Peyer's patch (tissue), 4 donors: ENCODE data around the gene TMEM81.

Source experiments
- POLR2A ChIP-seq, 2 donors: fragments of 450-650 bp; IDR thresholded peaks; one replicate each; pipeline ENCODE4 v1.5.1; 2017; ENCODE audit warnings: antibody characterized with exemption in 2 of 2, mild to moderate bottlenecking in 2 of 2, moderate library complexity in 2 of 2
- TF ChIP-seq, protein P1 (sequence below), 6 experiments: fragments of 450-650 bp in 4 of 6; fragments of 200-600 bp in 2 of 6; sonication (generic) in 1 of 6; IDR thresholded peaks; one replicate each; pipeline ENCODE4 v1.5.1; 2017 to 2019; ENCODE audit warnings: antibody characterized with exemption in 6 of 6, mild to moderate bottlenecking in 3 of 6, moderate library complexity in 1 of 6

DNA sequence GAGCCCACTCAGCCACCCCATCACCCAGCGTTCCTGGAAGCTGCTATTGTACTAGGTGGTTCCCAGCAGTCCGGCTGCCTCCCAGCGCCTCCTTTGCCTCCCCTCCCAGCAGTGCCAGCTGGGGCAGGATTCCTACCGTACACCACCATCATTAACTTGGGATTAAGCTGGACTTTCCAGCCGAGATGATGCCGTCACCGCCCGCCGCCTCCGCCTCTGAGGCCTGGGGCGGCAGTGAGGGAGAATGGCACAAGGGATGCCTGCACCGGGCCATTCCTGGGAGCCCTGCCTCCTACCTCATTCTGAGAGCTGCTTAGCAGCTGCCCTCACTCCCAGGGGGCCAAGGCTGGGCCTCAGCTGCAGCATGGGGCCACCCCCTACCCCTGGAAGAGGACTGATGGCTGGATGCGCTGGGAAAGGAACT lies 28.1 kb downstream of the TMEM81 start:
- TF ChIP-seq, protein P1, sequence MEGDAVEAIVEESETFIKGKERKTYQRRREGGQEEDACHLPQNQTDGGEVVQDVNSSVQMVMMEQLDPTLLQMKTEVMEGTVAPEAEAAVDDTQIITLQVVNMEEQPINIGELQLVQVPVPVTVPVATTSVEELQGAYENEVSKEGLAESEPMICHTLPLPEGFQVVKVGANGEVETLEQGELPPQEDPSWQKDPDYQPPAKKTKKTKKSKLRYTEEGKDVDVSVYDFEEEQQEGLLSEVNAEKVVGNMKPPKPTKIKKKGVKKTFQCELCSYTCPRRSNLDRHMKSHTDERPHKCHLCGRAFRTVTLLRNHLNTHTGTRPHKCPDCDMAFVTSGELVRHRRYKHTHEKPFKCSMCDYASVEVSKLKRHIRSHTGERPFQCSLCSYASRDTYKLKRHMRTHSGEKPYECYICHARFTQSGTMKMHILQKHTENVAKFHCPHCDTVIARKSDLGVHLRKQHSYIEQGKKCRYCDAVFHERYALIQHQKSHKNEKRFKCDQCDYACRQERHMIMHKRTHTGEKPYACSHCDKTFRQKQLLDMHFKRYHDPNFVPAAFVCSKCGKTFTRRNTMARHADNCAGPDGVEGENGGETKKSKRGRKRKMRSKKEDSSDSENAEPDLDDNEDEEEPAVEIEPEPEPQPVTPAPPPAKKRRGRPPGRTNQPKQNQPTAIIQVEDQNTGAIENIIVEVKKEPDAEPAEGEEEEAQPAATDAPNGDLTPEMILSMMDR (IDR thresholded peaks at IDR 0.05), result no peak
- no peak for TF ChIP-seq POLR2A (IDR thresholded peaks at IDR 0.05)
